ENCODE measurements around the gene PXDN.
"Not testable (repeated sequence)": the region's sequence is repeated elsewhere in the genome, so short reads cannot be mapped to it uniquely, and the experiment has no call there.

The PXDN gene

DNA sequence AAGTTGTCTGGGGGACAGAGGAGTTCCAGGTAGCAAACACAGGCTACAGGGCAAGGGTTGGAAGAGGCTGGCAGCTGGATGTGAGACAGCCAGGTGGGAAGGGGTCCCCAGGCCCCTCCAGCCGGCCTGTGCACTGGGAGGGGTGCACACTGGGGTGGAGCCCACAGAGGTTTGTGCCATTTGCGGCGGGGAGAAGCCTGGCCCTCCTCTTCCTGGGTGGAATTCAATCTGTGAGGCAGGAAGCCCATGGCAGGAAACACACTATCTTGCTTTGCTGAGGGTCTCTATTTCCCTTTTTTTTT lies 63.3 kb downstream of the PXDN start:
- TF ChIP-seq, protein P1, sequence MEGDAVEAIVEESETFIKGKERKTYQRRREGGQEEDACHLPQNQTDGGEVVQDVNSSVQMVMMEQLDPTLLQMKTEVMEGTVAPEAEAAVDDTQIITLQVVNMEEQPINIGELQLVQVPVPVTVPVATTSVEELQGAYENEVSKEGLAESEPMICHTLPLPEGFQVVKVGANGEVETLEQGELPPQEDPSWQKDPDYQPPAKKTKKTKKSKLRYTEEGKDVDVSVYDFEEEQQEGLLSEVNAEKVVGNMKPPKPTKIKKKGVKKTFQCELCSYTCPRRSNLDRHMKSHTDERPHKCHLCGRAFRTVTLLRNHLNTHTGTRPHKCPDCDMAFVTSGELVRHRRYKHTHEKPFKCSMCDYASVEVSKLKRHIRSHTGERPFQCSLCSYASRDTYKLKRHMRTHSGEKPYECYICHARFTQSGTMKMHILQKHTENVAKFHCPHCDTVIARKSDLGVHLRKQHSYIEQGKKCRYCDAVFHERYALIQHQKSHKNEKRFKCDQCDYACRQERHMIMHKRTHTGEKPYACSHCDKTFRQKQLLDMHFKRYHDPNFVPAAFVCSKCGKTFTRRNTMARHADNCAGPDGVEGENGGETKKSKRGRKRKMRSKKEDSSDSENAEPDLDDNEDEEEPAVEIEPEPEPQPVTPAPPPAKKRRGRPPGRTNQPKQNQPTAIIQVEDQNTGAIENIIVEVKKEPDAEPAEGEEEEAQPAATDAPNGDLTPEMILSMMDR (IDR thresholded peaks at IDR 0.05; ENCODE audit: low read depth, low read length): no peak
- in situ Hi-C loops (cut with HindIII; ENCODE audit: low sequenced_read_pairs): no loop called here

DNA sequence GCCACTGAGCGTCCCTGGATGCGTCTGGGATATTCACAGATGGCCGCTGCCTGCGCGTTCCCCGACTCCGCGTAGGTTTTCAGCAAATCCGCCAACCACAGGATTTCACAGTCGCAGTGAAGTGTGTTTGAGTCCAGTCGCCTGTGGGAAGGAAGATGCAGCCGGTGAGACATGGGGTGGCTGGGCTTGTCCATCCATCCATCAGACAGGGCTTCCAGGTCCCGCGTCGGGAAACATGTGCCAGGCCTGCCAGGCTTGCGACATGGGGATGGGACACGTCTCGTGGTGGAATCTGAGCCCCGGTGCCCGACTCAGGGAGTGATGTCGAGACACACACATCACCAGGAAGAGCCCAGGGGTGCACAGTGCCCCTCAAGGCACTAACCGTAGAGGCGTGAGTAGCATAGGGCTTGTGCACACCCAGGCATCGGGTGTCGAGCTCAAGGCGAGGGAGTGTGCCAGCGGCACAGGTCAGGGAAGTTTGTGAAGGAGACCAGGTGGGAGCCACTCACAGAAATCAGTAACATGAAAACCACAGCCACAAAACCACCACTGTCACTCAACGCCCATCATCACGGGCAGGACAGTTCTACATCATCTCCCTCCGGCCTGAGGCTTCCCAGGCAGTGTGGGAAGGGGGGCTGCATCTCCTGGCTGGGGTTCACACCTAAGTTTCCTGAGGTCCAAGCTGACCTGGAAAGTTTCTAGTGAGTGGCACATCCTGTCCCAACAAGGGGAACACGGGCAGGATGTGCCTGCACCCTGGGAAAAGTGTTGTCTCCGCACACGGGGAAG lies 63.9 kb downstream of the PXDN start:
- no peak overlapping the region for H3K4me3 ChIP-seq (ENCODE audit: low read depth, low read length)
- TF ChIP-seq, protein P1 (IDR thresholded peaks at IDR 0.05; ENCODE audit: low read depth, low read length): no peak
- DNase-seq (ENCODE audit: low read depth, low spot score): no peak
- in situ Hi-C loops (cut with HindIII; ENCODE audit: low sequenced_read_pairs): no loop called here

More for the DNA sequence above, 63.3 kb downstream of the PXDN start:
- no peak overlapping the region for H3K4me3 ChIP-seq (ENCODE audit: low read depth, low read length)
- DNase-seq (ENCODE audit: low read depth, low spot score): no peak

DNA sequence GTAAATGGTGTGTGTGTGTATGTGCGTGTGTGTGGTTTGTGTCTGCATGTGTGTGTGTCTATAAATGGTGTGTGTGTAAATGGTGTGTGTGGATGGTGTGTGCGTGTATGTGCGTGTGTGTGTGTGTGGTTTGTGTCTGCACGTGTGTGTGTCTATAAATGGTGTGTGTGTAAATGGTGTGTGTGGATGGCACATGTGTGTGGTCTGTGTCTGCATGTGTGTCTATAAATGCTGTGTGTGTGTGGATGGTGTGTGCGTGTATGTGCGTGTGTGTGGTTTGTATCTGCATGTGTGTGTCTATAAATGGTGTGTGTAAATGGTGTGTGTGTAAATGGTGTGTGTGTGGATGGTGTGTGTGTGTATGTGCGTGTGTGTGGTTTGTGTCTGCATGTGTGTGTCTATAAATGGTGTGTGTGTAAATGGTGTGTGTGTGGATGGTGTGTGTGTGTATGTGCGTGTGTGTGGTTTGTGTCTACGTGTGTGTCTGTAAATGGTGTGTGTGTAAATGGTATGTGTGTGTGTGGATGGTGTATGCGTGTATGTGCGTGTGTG lies 64.8 kb downstream of the PXDN start:
- in situ Hi-C loops (cut with HindIII; ENCODE audit: low sequenced_read_pairs); H3K4me3 ChIP-seq (ENCODE audit: low read depth, low read length); DNase-seq (ENCODE audit: low read depth, low spot score): not testable (repeated sequence)

DNA sequence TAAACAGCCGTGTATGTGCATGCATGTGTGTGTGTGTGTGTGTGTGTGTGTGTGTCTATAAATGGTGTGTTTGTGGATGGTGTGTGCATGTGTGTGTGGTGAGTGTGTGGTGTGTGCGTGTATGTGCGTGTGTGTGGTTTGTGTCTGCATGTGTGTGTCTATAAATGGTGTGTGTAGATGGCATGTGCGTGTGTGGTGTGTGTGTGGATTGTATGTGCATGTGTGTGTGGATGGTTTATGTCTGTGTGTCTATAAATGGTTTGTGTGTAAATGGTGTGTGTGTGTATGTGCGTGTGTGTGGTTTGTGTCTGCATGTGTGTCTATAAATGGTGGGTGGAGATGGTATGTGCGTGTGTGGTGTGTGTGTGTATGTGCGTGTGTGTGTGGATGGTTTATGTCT lies 65.2 kb downstream of the PXDN start:
- DNase-seq (ENCODE audit: low read depth, low spot score); H3K4me3 ChIP-seq (ENCODE audit: low read depth, low read length); in situ Hi-C loops (cut with HindIII; ENCODE audit: low sequenced_read_pairs): not testable (repeated sequence)

DNA sequence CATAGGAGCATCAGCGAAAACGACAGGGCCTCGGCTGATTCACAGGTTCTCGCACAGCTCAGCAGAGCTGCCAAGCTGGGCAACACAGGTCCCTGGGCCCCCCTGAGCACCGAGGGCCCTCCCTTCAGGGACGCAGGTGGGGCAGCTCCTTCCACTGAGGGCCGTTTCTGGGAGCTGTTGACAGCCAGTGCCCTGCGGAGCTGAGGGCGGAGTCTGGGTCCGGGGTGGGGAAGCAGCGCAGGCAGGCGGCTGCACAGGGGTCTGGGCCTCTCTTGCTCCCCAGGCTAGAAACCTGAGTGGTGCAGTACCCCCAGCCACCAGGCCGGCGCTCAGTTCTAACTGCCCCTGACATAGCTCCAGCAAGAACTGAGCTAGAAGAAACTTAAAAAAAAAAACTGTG lies 65.7 kb downstream of the PXDN start:
- in situ Hi-C loops (cut with HindIII; ENCODE audit: low sequenced_read_pairs): no loop called here
- no peak overlapping the region for H3K4me3 ChIP-seq (ENCODE audit: low read depth, low read length)
- DNase-seq (ENCODE audit: low read depth, low spot score): no peak
- TF ChIP-seq, protein P1 (IDR thresholded peaks at IDR 0.05; ENCODE audit: low read depth, low read length): no peak

DNA sequence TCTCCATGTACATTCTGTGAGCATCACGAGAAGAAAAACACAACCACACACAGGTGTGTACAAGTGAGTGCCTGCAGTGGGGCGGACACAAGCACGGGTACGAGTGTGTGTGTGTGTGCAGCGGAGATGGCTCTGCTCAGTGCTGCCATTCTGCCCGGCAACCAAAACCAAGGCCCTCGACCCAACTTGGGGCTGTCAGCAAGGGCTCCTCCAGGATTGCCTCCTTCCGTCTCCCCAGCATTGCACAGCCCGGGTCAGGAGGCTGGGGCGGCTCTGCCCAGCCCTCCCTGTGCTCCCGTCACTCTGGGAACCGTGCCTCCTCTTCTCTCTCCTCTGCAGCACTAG lies 66.5 kb downstream of the PXDN start:
- in situ Hi-C loops (cut with HindIII; ENCODE audit: low sequenced_read_pairs): no loop called here
- TF ChIP-seq, protein P1 (IDR thresholded peaks at IDR 0.05; ENCODE audit: low read depth, low read length): no peak
- DNase-seq (ENCODE audit: low read depth, low spot score): no peak
- no peak overlapping the region for H3K4me3 ChIP-seq (ENCODE audit: low read depth, low read length)

DNA sequence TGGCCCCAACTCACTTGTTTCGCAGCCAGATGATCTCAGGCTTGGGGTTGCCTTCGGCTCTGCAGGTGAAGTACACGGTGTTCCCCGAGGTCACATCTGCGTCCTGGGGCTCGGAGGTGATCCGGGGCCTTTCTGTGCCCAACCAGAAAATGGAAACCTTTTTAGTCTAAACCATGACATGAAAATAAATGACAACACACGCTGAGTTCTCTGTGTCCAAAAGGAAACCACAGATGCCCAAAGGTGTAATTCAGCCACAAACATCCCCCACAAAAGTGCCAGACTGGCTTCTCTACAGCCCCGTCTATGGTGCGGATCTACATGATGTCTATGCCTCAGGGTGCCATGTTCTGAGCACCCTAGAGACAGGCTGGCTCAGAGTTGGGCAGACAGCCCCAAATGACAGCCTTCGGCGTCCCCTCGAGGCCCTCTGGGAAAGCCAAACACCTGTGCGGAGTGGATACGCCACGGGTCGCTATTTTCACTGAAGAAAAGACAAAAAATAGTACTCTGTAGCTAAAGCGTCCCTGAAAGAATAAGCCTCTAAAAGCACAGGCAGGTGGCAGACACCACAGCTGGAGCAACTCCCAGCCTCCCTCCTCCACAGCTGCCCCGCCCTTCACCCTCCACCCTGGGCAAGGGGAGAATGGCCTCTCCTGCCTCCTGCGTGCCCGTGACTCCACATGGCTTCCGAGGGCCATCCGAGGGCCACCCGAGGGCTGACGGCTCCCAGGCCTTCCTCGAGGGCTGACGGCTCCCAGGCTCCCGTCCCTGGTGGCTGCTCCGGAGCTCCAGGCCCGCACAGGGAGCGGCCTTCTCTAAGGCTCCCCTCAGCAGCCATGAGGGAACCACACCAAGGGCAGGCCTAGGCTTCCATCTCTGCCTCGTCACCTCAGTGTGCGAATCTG lies 67.1 kb downstream of the PXDN start:
- no peak for DNase-seq (ENCODE audit: low read depth, low spot score)

More for the DNA sequence above, 67.1 kb downstream of the PXDN start:
- in situ Hi-C loops (cut with HindIII; ENCODE audit: low sequenced_read_pairs): no loop called here
- no peak overlapping the region for H3K4me3 ChIP-seq (ENCODE audit: low read depth, low read length)
- TF ChIP-seq, protein P1 (IDR thresholded peaks at IDR 0.05; ENCODE audit: low read depth, low read length): no peak
